ENCODE data around the gene FAM53B.

FAM53B gene

GRCh38 chr10:124707551-124707950, 36.6 kb downstream of the FAM53B start:
- no peak for DNase-seq

DNA sequence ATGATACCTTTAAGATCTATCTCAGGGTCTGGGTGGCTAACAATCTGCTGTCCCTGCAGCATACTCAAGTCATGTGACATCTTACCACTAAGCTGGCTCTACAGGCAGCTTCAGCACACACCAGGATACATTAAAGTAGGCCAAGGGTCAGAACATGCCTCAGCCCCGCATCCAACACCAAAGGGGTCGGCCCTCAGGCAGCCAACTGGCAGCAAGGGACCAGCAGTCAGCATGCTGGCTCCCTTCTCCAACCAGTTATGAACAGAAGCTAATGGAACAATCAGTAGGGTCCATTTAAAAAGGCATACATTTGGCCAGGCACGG, 37.1 kb downstream of the FAM53B start:
- no peak for DNase-seq

- DNase-seq: no peak
These were observed 37.6 kb downstream of the FAM53B start for GRCh38 chr10:124706462-124707143.

- no peak for DNase-seq
These were observed 38.2 kb downstream of the FAM53B start for GRCh38 chr10:124705817-124706461.

DNA sequence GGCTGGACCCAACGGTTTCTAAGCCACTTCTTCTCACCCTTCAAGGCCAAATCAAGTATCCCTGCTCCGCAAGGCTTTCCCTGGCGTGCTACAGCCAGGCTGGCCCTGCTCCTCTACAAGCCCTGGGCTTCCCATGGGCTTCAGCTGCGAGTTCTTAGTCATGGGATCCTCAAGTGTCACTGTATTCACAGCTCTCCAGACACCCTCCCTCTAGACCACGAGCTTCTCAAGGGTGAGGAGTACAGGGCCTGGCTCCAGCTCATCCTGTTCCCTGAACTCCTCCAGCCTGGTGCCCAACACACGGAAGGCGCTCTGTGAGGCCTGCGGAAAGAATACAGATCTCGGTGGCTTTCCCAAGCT, 38.8 kb downstream of the FAM53B start:
- DNase-seq: no peak

- DNase-seq: no peak
These were observed 39.5 kb downstream of the FAM53B start for GRCh38 chr10:124704428-124705380.

GRCh38 chr10:124703778-124704427, 40.3 kb downstream of the FAM53B start:
- no peak for DNase-seq

- DNase-seq: no peak
These were observed 40.8 kb downstream of the FAM53B start for GRCh38 chr10:124703372-124703771.

DNA sequence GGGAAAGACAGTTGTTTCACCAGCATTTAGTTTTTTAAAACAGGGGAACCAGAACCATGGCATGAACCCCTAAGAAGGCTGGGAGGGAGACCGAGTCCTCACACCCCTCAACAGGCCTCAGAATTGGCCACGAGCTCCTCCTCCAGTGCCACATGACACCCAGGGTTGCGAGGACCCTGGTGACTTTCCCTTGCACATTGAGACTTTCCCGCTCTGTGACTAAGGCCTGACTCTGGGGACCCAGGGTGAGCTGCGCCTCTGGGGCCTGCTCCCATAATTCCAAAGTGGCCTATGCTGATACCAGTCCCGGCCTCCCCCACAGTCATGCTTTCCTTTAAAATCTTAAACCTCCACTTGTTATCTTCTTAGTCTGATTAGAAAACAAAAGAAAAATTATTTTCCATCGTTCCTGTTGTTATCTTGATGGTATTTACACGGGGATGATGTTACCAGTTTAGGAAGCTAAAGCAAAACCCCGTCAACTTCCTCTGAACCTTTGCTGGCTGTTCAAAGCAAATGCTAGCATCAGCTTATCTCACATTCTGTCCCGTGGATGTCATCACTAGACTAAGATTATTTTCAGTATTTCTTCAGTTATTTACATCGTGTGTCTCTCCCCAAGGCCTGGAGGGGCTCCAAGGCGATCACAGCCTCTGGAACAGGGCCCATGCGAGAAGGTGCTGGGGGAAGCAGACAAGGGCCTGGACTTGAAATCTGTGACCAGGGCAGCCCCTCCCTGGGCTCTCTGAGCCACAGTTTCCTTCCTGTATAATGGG, 42.1 kb downstream of the FAM53B start:
- no peak for DNase-seq

- no peak for DNase-seq
These were observed 42.7 kb downstream of the FAM53B start for GRCh38 chr10:124701435-124701834.

DNA sequence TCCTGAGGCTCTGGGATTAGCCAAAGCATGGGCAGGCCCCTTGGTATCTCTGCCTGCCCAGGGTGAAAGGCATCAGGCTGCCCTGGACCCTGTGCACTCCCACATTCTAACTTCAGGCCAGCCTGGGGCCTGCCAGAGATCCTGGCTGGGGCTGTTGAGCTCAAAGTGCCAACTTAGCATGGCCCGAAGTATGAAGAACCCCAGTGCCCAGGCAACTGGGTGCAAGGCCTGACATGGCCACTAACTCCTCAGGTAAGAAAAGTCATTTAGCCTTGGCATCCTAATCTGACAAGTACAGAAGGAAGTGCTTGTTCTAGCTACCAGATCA, 43.2 kb downstream of the FAM53B start:
- DNase-seq: no peak

GRCh38 chr10:124700293-124701037, 43.7 kb downstream of the FAM53B start:
- DNase-seq: no peak

DNA sequence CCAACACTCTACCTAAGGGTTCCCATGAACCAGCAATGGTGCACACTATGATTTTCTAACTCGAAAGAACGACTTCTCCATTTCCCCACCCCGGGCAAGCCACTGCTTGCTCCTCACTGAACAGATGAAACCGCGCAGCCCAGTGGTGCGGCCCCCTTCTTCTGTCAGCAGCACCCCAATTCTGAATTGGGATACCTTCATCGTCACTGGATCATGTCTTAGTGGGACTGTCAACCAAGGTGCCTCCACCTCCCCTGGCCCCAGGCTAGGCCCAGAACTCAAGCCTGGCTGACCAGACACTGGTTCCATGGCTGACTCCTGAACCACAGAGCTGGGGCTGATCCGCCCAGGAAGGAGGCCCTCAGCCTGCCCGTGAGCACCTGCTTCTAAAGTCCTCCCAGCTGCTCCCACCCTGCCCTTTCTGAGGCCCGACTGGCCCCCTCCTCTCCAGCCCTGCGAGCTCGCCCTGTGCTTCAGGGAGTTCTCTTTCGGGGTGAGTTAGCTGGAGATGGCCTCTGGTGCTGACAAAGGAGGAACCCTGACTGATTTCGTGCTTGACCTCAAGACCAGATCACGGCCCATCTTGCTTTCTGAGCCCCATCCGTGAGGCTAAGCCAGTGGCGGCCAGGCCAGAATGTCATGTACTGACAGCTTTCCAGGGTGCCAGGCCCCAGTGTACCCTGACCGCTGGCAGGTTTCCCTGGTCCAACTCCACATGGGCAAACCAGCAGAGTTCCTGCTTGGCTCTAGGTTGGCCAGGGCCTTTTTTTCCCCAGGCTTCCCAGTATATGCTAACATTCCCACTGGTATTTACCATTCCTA, 44.5 kb downstream of the FAM53B start:
- DNase-seq: no peak

- DNase-seq: no peak
These were observed 45.4 kb downstream of the FAM53B start for GRCh38 chr10:124698545-124699469.

DNA sequence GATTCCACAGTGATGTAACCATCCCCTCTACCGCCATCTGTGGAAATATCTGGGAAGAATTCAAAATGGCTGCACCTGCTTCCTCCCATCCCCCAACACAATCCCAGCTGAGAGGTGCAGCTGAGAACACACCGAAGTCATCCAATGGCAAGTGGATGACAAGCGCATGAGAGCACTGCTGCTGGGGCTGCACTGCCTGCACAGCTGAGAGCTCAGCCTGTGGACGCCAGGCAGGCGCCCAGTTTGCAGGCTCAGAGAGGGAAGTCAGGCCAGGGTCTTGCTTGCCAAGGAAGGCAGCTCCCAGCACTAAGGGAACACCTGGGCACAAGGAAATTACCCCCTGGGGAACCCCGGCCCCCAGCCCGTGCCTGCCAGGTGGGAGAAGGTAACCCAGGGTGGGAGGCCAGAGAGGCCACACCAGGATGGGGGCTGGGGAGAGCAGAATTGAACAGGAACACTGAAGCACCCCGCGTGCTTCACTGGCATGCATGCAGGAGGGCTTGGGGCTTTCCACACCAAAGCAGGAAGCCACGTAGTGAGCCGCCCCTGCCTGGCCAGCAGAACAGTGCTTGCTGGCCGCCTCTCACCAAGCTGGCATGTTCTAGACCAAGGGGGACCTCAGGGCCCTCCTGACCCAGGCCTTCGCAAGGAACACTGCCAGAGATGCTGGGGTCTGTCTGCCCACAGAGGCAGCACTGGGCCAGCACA, 46.2 kb downstream of the FAM53B start:
- no peak for DNase-seq

- DNase-seq: no peak
These were observed 46.7 kb downstream of the FAM53B start for GRCh38 chr10:124697443-124697836.

DNA sequence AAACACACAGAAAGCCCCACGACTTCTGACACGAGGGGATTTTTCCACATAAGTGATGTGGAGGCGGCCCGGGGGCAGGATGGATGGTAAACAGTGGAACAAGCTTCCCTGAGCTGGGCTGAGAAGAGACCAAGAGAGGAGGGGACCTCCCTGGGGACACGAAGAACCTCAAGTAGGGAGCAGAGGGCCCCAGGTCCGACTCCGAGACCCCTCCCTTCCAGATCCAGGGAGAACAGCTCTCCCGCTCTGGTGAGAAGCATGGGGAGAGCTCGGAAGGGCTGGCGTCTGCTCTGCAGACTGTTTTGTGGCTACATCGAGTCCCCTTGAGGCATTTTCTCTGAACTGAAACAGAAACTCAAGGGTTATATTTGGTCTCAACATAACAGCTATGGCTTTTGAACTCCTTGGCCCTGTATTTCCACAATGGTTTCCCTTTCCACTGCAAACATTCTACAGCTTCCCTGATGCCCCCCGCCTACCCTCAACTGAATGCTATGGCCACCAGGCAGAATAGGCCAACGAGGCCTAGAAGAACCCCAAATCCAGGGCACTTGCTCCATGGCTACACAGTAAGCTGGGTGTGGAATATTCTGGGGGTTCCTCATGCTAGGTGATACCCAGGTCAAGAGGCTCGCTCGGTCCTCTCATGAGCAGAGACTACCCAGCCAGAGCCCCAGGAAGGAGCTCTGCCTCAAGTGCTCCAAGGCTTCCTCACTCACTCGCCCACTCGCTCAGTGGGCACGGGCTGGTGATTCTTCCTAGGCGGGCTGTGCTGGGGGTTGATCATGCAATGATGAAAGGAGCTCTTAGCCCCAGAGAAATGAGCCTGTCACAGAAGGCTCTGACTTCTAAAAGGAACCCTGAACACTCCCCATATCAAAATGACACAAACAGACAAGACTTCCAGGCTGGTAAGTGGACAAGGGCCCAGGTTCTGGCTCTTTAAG, 47.5 kb downstream of the FAM53B start:
- DNase-seq: no peak

- DNase-seq: no peak
These were observed 48.9 kb downstream of the FAM53B start for GRCh38 chr10:124695259-124695658.

Measured in fibroblast of skin of abdomen (primary cell).